Measurements from ENCODE around the gene BSG. TPM values are rescaled to one million over a fixed set of nuclear protein-coding genes. Genes with fewer than 3 reads are reported as not detected.
A peak's percentile ranks its signal among the peaks of the same experiment; 100 is the strongest.

BSG gene
- total and polyA plus RNA-seq, 12 donors = 829 to 5,252 (median 1,705) TPM

DNA sequence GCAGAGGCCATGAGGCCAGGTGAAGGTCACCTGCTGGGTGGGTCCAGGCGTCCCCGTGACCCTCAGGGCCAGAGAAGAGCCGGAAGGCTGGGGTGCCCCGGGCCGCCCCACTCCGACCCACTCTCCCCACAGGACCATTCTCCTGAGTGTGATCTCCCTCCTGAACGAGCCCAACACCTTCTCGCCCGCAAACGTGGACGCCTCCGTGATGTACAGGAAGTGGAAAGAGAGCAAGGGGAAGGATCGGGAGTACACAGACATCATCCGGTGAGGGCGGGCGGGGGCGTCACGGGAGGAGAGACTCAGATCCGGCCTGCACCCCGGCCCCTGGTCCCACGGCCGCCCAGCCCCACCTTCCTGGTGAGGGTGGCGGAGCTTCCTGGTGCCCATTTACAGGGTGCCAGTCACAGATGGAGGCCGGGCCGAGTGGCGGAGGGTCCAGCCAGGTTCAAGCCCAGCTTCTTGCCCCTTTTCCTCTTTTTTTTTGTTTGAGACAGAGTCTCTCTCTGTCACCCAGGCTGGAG is 35.5 kb upstream of the BSG start:
- Histone ChIP-seq H3K27me3 (no peaks in the 10 kb centered on the region), H3K27ac (no peak overlapping the region), H3K36me3 (peaks cover 0 to 59% (median 51%) of the 10 kb centered on the region in 9 donors), H3K4me3 (no peak overlapping the region), H3K4me1 (peaks cover 16 to 49% (median 34%) of the 10 kb centered on the region in 9 donors), H3K9me3 (no peaks in the 10 kb centered on the region)
- TF ChIP-seq, protein P1, sequence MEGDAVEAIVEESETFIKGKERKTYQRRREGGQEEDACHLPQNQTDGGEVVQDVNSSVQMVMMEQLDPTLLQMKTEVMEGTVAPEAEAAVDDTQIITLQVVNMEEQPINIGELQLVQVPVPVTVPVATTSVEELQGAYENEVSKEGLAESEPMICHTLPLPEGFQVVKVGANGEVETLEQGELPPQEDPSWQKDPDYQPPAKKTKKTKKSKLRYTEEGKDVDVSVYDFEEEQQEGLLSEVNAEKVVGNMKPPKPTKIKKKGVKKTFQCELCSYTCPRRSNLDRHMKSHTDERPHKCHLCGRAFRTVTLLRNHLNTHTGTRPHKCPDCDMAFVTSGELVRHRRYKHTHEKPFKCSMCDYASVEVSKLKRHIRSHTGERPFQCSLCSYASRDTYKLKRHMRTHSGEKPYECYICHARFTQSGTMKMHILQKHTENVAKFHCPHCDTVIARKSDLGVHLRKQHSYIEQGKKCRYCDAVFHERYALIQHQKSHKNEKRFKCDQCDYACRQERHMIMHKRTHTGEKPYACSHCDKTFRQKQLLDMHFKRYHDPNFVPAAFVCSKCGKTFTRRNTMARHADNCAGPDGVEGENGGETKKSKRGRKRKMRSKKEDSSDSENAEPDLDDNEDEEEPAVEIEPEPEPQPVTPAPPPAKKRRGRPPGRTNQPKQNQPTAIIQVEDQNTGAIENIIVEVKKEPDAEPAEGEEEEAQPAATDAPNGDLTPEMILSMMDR (IDR thresholded peaks at IDR 0.05) = no peak
- 89 to 91% methylated on average over 26 of the region's 26 CpGs for whole genome bisulfite sequencing, 2 donors
- DNase-seq = no peak
- ATAC-seq = no peak
- intact Hi-C loops (cut with DNase I) = loop anchor here in 1 of 10 donors (10.0 kb wide), 1 partner anchor 98 kb away; the partner anchor contains the start of genes FGF22 and POLRMT

DNA sequence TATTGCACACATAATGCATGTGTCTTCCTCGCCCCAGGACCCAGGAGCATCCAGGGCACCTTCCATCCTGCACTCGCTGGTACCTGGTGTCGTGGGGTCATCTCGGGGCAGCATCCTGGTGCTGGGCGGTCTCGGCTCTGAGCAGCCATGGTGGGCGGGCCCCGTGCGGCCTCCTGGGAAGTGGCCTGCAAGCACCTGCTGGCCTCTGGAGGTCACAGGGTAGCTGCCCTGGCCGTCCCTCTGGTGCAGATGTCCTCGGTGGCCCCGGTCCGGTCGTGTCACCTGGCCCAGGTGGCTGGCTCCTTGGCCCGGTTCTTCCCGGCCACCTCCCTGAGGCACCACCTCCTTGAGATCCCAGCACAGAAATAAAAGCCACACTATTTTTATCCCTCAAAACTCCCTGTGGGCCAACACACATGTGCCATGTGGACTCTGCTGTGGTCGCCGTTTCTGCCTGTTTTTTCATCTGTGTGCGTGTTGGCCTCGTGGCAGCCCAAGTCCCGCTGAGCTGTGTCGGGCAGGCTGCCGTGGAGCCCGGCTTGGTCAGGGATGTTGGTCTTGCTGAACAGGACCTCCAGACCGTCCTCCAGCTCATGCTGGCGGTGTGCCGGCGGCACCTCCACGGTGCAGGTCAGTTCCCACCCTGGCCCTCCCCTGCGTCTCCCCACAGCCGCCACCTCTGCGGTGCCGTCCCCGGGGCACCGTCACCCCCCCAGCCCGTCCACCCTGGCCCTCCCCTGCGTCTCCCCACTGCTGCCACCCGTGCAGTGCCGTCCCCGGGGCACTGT is 33.6 kb upstream of the BSG start:
- TF ChIP-seq, protein P1 (IDR thresholded peaks at IDR 0.05) = no peak
- Histone ChIP-seq H3K9me3 (no peaks in the 10 kb centered on the region), H3K4me3 (no peak overlapping the region), H3K36me3 (peaks cover 0 to 75% (median 58%) of the 10 kb centered on the region in 9 donors), H3K27me3 (no peaks in the 10 kb centered on the region), H3K27ac (peak overlapping the region in 1 of 10 donors; percentile 11), H3K4me1 (peaks cover 9 to 44% (median 25%) of the 10 kb centered on the region in 9 donors)
- ATAC-seq = no peak
- WGBS, 2 donors = 87 to 89% methylated on average over 33 to 40 of the region's 40 CpGs
- no peak for DNase-seq
- intact Hi-C loops (cut with DNase I) = loop anchor here in 1 of 10 donors (10.0 kb wide), 1 partner anchor 96 kb away; the partner anchor contains the start of genes FGF22 and POLRMT

DNA sequence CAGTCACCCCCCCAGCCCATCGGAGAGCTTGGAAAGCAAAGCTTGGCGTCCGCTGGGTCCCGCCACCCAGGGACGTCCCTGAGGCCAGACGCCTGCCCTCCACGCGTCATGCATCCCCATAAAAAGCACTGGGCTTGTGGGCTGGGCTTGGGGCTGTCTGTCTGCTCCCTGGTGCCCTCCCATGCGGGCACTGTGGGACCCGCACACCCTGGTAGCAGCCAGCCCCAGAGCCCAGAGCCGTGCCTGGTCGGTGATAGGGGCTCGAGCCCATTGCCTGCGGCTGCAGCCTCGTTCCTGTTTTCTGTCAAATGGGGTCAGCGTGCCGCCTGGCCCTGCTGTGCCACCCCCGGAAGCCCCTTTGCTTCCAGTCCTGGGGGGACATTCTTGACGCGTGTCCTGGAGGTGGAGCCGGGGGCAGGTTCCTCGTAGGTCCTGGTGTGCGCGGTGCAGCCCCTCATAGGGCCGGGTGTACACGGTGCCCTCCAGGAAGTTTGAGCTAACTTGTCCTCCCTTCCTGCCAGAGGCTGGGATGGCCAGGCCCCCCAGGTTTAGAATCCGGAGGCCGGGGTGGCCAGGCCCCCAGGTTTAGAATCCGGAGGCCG is 32.9 kb upstream of the BSG start:
- H3K4me1 ChIP-seq = peaks cover 6 to 46% (median 25%) of the 10 kb centered on the region in 9 donors
- DNase-seq (no peak), ATAC-seq (peak in 3 of 8 donors; percentile 47 to 60 (median 52))
- TF ChIP-seq, protein P1 (IDR thresholded peaks at IDR 0.05) = no peak
- intact Hi-C loops (cut with DNase I) = loop anchor here in 1 of 10 donors (10.0 kb wide), 1 partner anchor 95 kb away; the partner anchor contains the start of genes FGF22 and POLRMT
- H3K9me3 ChIP-seq = no peaks in the 10 kb centered on the region
- 88 to 90% methylated on average over 30 of the region's 30 CpGs for WGBS, 2 donors
- H3K36me3 ChIP-seq = peaks cover 0 to 75% (median 58%) of the 10 kb centered on the region in 9 donors
- H3K27ac ChIP-seq = no peak overlapping the region
- no peak overlapping the region for H3K4me3 ChIP-seq
- H3K27me3 ChIP-seq = no peaks in the 10 kb centered on the region

DNA sequence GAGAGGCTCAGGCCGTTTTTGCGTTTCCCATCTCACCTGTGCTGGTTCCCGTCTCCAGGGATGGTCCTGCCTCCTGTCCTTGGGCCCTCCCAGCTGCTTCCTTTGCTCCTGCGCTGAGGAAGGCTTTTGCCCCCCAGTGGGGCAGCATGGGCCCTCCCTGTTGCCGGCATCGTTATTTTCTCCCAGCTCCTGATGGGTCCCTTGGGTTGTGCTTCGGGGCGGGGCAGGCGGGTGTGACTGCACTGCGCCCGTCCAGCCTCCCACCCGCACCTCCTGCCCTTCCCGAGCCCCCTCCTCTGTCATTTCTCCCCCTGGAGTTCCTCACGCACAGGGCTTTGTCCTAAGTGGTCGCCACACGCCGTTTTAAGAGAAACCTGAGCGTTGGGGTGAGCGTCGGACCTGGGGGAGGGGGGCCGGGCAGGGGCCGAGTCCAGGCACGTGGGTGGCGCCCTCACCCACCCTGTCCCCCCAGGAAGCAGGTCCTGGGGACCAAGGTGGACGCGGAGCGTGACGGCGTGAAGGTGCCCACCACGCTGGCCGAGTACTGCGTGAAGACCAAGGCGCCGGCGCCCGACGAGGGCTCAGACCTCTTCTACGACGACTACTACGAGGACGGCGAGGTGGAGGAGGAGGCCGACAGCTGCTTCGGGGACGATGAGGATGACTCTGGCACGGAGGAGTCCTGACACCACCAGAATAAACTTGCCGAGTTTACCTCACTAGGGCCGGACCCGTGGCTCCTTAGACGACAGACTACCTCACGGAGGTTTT is 31.3 kb upstream of the BSG start:
- peaks cover 0 to 32% (median 12%) of the 10 kb centered on the region in 9 donors for H3K4me1 ChIP-seq
- intact Hi-C loops (cut with DNase I) = no loop called here
- 89% methylated on average over 51 of the region's 51 CpGs for WGBS, 2 donors
- ATAC-seq (no peak), DNase-seq (no peak)
- H3K4me3 ChIP-seq = no peak overlapping the region
- no peaks in the 10 kb centered on the region for H3K27me3 ChIP-seq
- no peak overlapping the region for H3K27ac ChIP-seq
- TF ChIP-seq, protein P1 (IDR thresholded peaks at IDR 0.05) = no peak
- peaks cover 0 to 65% (median 52%) of the 10 kb centered on the region in 9 donors for H3K36me3 ChIP-seq
- H3K9me3 ChIP-seq = no peaks in the 10 kb centered on the region

All from heart right ventricle (tissue), 16 donors.